Stomach (tissue), 4 donors: ENCODE results near the gene SETD9.

Experiments used
- POLR2A ChIP-seq, 4 donors: fragments of 450-650 bp; IDR thresholded peaks; one replicate each; pipeline ENCODE4 v1.6.1; 2016; ENCODE audit warnings: antibody characterized with exemption in 4 of 4, control low read depth in 2 of 4, mild to moderate bottlenecking in 1 of 4, moderate library complexity in 1 of 4
- TF ChIP-seq, protein P1 (sequence below), 7 experiments: fragments of 450-650 bp in 4 of 7; fragments of 200-600 bp in 3 of 7; sonication (generic) in 3 of 7; IDR thresholded peaks; one replicate each; pipeline ENCODE4 v1.5.1; 2016 to 2019; ENCODE audit warnings: antibody characterized with exemption in 7 of 7, control low read depth in 2 of 7, mild to moderate bottlenecking in 1 of 7

- TF ChIP-seq, protein P1, sequence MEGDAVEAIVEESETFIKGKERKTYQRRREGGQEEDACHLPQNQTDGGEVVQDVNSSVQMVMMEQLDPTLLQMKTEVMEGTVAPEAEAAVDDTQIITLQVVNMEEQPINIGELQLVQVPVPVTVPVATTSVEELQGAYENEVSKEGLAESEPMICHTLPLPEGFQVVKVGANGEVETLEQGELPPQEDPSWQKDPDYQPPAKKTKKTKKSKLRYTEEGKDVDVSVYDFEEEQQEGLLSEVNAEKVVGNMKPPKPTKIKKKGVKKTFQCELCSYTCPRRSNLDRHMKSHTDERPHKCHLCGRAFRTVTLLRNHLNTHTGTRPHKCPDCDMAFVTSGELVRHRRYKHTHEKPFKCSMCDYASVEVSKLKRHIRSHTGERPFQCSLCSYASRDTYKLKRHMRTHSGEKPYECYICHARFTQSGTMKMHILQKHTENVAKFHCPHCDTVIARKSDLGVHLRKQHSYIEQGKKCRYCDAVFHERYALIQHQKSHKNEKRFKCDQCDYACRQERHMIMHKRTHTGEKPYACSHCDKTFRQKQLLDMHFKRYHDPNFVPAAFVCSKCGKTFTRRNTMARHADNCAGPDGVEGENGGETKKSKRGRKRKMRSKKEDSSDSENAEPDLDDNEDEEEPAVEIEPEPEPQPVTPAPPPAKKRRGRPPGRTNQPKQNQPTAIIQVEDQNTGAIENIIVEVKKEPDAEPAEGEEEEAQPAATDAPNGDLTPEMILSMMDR (IDR thresholded peaks at IDR 0.05) = no peak
- TF ChIP-seq POLR2A (IDR thresholded peaks at IDR 0.05) = no peak
These were observed 5.3 kb downstream of the SETD9 start for GRCh38 chr5:56914678-56915077.
